ENCODE measurements around the gene SRSF8.

DNA sequence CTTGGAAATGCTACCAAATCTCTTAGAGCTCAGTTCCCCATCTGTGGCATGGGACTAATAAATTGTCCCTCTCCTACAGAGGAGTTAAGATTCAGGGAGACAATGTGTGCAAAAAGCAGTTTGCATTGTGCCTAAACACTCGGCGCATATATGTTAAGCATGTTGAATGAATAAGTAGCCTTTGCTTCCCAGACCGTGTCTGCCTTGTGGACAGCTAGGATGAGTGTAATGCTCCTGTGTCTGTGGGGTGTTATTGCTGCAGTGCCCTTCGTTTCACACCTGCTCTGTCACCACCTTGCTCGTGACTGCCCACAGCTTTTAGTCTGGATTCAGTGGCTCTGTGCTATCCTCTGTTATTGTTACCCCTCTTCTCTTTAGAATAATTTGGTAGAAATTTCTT, 37.0 kb downstream of the SRSF8 start:
- TF ChIP-seq ZNF583 (CRISPR knock-in tag; IDR thresholded peaks at IDR 0.05), result no peak
- TF ChIP-seq JUND (IDR thresholded peaks at IDR 0.05; ENCODE audit: borderline replicate concordance, low read depth, low read length), result no peak
- no peak for TF ChIP-seq JUND (tag; IDR thresholded peaks at IDR 0.05; ENCODE audit: borderline replicate concordance, low read depth, low read length)
- TF ChIP-seq POLR2A (conservative IDR thresholded peaks at IDR 0.05), result no peak
- TF ChIP-seq EP300 (IDR thresholded peaks at IDR 0.05; ENCODE audit: low read length), result no peak
- TF ChIP-seq, protein P1, sequence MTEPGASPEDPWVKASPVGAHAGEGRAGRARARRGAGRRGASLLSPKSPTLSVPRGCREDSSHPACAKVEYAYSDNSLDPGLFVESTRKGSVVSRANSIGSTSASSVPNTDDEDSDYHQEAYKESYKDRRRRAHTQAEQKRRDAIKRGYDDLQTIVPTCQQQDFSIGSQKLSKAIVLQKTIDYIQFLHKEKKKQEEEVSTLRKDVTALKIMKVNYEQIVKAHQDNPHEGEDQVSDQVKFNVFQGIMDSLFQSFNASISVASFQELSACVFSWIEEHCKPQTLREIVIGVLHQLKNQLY (CRISPR knock-in tag; conservative IDR thresholded peaks at IDR 0.05), result no peak
- TF ChIP-seq, protein P2, sequence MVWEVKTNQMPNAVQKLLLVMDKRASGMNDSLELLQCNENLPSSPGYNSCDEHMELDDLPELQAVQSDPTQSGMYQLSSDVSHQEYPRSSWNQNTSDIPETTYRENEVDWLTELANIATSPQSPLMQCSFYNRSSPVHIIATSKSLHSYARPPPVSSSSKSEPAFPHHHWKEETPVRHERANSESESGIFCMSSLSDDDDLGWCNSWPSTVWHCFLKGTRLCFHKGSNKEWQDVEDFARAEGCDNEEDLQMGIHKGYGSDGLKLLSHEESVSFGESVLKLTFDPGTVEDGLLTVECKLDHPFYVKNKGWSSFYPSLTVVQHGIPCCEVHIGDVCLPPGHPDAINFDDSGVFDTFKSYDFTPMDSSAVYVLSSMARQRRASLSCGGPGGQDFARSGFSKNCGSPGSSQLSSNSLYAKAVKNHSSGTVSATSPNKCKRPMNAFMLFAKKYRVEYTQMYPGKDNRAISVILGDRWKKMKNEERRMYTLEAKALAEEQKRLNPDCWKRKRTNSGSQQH (CRISPR knock-in tag; IDR thresholded peaks at IDR 0.05), result no peak
- no peak for TF ChIP-seq NR2C2 (CRISPR knock-in tag; IDR thresholded peaks at IDR 0.05)
- TF ChIP-seq NR2C2 (tag; IDR thresholded peaks at IDR 0.05), result no peak
